A549 (cell line): ENCODE measurements around the gene CASP8.

ENCODE experiments used
- CHD2 ChIP-seq: fragments of 150-350 bp; IDR thresholded peaks from 2 replicates; pipeline ENCODE4 v1.6.1; 2014; ENCODE audit warnings: low read length; ENCODE audit not compliant: partially characterized antibody
- CTCF ChIP-seq: fragments of >200 bp; sonication (Bioruptor Twin); formaldehyde crosslinking; IDR thresholded peaks from 3 replicates; pipeline ENCODE4 v1.5.1; 2016
- ESRRA ChIP-seq: fragments of 150-350 bp; IDR thresholded peaks from 2 replicates; pipeline ENCODE4 v1.6.1; 2014; ENCODE audit warnings: mild to moderate bottlenecking, low read length, borderline replicate concordance
- MAZ ChIP-seq: fragments of 150-350 bp; IDR thresholded peaks from 2 replicates; pipeline ENCODE4 v1.6.1; 2014; ENCODE audit warnings: antibody characterized with exemption, low read depth, low read length, borderline replicate concordance
- MYC ChIP-seq: IDR thresholded peaks from 2 replicates; pipeline ENCODE4 v1.6.1; 2012; ENCODE audit warnings: mild to moderate bottlenecking, inconsistent platforms, low read length, improper control_type of control experiment, borderline replicate concordance
- POLR2A ChIP-seq: IDR thresholded peaks from 2 replicates; pipeline ENCODE4 v1.6.1; 2012; ENCODE audit warnings: mild to moderate bottlenecking, low read length
- RAD21 ChIP-seq, 2 experiments: fragments of >200 bp in 1 of 2; sonication (Bioruptor Twin) in 1 of 2; formaldehyde crosslinking in 1 of 2; IDR thresholded peaks in 1 of 2; conservative IDR thresholded peaks in 1 of 2; 2 replicates in 1 of 2; 3 replicates in 1 of 2; pipeline ENCODE4 v1.6.1; 2012 to 2018; ENCODE audit warnings: inconsistent platforms in 1 of 2
- RFX5 ChIP-seq: fragments of 450-650 bp; IDR thresholded peaks from 2 replicates; pipeline ENCODE4 v1.7.1; 2014; ENCODE audit warnings: antibody characterized with exemption, mild to moderate bottlenecking, moderate library complexity
- SMC3 ChIP-seq: fragments of >200 bp; sonication (Bioruptor Twin); formaldehyde crosslinking; IDR thresholded peaks from 3 replicates; pipeline ENCODE4 v1.6.1; 2018; ENCODE audit warnings: inconsistent platforms

- peak; percentile 89 for TF ChIP-seq CTCF
- TF ChIP-seq MYC: no peak
- peak; percentile 70 for TF ChIP-seq SMC3
- no peak for TF ChIP-seq ESRRA
- TF ChIP-seq RAD21 (conservative IDR thresholded peaks at IDR 0.05 in 1 of 2, IDR thresholded peaks at IDR 0.05 in 1 of 2): peak; percentile 79 to 89
- TF ChIP-seq CHD2: no peak
- no peak for TF ChIP-seq MAZ
- TF ChIP-seq RFX5: no peak
- TF ChIP-seq POLR2A: no peak
Observed at GRCh38 chr2:201231781-201232466, 28.4 kb upstream of the CASP8 start.
